ENCODE measurements around the gene MFSD2A. TPM values are rescaled to one million over a fixed set of nuclear protein-coding genes. Genes with fewer than 3 reads are reported as not detected.

Gene MFSD2A
- total and polyA plus RNA-seq, 9 of the 15 experiments (the other 6 are each of a cell fraction or from before 2014, with no cell fraction given), result 0.06 to 0.40 (median 0.15) TPM; not detected in 4

DNA sequence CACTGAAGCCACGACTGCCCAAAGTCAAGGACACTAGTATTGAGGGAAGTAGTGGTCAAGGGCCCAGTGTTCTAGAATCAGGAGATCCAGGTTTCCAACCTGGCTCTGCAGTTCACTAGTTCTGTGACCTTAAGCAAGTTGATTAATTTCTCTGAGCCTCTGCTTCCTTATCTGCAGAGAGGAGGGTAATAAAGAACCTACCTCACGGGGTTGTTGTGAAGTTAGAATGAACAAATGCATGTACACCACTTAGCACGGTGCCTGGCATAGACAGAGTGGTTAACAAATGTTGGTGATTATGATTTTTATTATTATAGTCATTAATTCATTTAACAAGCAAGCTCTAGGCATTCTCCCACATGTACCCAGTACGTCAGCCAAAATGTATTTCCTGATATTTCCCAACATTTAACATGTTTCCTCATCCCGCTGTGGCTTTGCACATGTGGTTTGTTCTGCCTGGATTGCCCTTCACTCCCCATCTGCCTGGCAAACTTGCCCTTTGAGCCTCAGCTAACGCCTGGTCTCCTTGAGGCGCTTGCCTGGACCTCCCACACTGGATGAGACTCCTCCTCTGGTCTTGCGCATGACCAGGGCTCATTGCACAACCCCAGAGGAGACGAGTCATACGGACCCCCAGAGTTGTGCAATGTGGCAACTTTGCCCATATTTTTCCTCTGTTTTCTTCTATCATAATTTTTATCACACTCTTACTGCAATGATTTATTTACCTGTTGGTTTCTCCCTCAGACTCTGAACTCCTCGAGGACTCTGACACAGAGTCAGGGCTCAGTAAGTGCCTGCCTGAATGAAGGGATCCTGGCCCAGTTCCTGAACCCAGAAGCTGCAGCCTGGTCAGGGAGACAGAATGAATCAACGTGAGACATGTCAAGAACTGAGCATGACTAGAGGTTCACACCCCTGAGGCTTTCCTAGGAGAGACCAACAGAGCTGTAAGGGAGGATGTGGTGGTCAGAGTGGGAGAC lies 20.7 kb upstream of the MFSD2A start (continued):
- TF ChIP-seq MAZ (CRISPR knock-in tag; conservative IDR thresholded peaks at IDR 0.05 in 1 of 2, IDR thresholded peaks at IDR 0.05 in 1 of 2), result no peak
- TF ChIP-seq TAF9B (IDR thresholded peaks at IDR 0.05; ENCODE audit: partially characterized antibody), result no peak
- TF ChIP-seq, protein P1, sequence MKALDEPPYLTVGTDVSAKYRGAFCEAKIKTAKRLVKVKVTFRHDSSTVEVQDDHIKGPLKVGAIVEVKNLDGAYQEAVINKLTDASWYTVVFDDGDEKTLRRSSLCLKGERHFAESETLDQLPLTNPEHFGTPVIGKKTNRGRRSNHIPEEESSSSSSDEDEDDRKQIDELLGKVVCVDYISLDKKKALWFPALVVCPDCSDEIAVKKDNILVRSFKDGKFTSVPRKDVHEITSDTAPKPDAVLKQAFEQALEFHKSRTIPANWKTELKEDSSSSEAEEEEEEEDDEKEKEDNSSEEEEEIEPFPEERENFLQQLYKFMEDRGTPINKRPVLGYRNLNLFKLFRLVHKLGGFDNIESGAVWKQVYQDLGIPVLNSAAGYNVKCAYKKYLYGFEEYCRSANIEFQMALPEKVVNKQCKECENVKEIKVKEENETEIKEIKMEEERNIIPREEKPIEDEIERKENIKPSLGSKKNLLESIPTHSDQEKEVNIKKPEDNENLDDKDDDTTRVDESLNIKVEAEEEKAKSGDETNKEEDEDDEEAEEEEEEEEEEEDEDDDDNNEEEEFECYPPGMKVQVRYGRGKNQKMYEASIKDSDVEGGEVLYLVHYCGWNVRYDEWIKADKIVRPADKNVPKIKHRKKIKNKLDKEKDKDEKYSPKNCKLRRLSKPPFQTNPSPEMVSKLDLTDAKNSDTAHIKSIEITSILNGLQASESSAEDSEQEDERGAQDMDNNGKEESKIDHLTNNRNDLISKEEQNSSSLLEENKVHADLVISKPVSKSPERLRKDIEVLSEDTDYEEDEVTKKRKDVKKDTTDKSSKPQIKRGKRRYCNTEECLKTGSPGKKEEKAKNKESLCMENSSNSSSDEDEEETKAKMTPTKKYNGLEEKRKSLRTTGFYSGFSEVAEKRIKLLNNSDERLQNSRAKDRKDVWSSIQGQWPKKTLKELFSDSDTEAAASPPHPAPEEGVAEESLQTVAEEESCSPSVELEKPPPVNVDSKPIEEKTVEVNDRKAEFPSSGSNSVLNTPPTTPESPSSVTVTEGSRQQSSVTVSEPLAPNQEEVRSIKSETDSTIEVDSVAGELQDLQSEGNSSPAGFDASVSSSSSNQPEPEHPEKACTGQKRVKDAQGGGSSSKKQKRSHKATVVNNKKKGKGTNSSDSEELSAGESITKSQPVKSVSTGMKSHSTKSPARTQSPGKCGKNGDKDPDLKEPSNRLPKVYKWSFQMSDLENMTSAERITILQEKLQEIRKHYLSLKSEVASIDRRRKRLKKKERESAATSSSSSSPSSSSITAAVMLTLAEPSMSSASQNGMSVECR (CRISPR knock-in tag; IDR thresholded peaks at IDR 0.05), result no peak
- no peak for TF ChIP-seq E4F1 (CRISPR knock-in tag; IDR thresholded peaks at IDR 0.05; ENCODE audit: borderline replicate concordance)
- no peak for TF ChIP-seq PURB (CRISPR knock-in tag; IDR thresholded peaks at IDR 0.05; ENCODE audit: low read depth)
- TF ChIP-seq CREB3L1 (IDR thresholded peaks at IDR 0.05; ENCODE audit: borderline replicate concordance, low read depth), result no peak
- no peak for TF ChIP-seq MCM3 (IDR thresholded peaks at IDR 0.05)
- TF ChIP-seq ZNF263 (CRISPR knock-in tag; IDR thresholded peaks at IDR 0.05; ENCODE audit: borderline replicate concordance), result no peak
- peak; percentile 76 to 83 for TF ChIP-seq TRIM24 (IDR thresholded peaks at IDR 0.05)
- no peak for TF ChIP-seq CBX8 (IDR thresholded peaks at IDR 0.05; ENCODE audit: borderline replicate concordance, extremely low read depth, low read depth, low read length, poor library complexity, severe bottlenecking)
- TF ChIP-seq C11orf30 (IDR thresholded peaks at IDR 0.05; ENCODE audit: low read depth), result no peak
- TF ChIP-seq PCBP1 (IDR thresholded peaks at IDR 0.05; ENCODE audit: low read depth, low read length, poor library complexity, severe bottlenecking), result no peak
- TF ChIP-seq ZNF507 (tag; conservative IDR thresholded peaks at IDR 0.05), result no peak
- no peak for TF ChIP-seq ZC3H11A (IDR thresholded peaks at IDR 0.05; ENCODE audit: low read depth, low read length)
- TF ChIP-seq PTTG1 (tag; IDR thresholded peaks at IDR 0.05; ENCODE audit: low read depth), result no peak
- no peak for TF ChIP-seq MEF2D (tag; conservative IDR thresholded peaks at IDR 0.05; ENCODE audit: low read depth)
- TF ChIP-seq ZBTB7A (IDR thresholded peaks at IDR 0.05; ENCODE audit: borderline replicate concordance, control insufficient read depth, low read depth, low read length), result no peak

All from K562 (cell line).